Measurements from ENCODE around the gene GPS2. TPM values are rescaled to one million over a fixed set of nuclear protein-coding genes. Genes with fewer than 3 reads are reported as not detected.

The GPS2 gene
- total and polyA plus RNA-seq, 5 donors from 2014 or later, result 79.3 to 129 (median 103) TPM

GRCh38 chr17:7324438-7324779 is 9.2 kb upstream of the GPS2 start:
- H3K4me3 ChIP-seq (ENCODE audit: low read depth, low read length), result no peak overlapping the region
- no peak overlapping the region for H3K27ac ChIP-seq (ENCODE audit: insufficient read depth, low read length, poor library complexity, severe bottlenecking)
- H3K4me1 ChIP-seq (ENCODE audit: control insufficient read depth, insufficient read depth, low read length, poor library complexity, severe bottlenecking), result peaks cover 12% of the 10 kb centered on the region
- no peaks in the 10 kb centered on the region for H3K9me3 Mint-ChIP-seq
- peaks cover 11 to 24% (median 11%) of the 10 kb centered on the region in 4 donors for H3K4me1 Mint-ChIP-seq
- no peak overlapping the region for H3K27ac Mint-ChIP-seq
- DNase-seq (no peak), ATAC-seq (ENCODE audit: low read depth in 2 of 2) (no peak)
- peaks cover 9% of the 10 kb centered on the region for H3K36me3 Mint-ChIP-seq
- H3K36me3 ChIP-seq (ENCODE audit: control insufficient read depth, insufficient read depth, low read length), result peaks cover 41% of the 10 kb centered on the region
- H3K27me3 Mint-ChIP-seq, result peaks cover 2% of the 10 kb centered on the region
- peak overlapping the region in 2 of 4 donors; percentile 52 to 73 for H3K4me3 Mint-ChIP-seq
- H3K27me3 ChIP-seq (ENCODE audit: control insufficient read depth, insufficient read depth, low read length), result no peaks in the 10 kb centered on the region
- no peaks in the 10 kb centered on the region for H3K9me3 ChIP-seq (ENCODE audit: control insufficient read depth in 2 of 2, low read length in 2 of 2)

GRCh38 chr17:7323731-7324437 is 8.7 kb upstream of the GPS2 start:
- no peak overlapping the region for H3K27ac ChIP-seq (ENCODE audit: insufficient read depth, low read length, poor library complexity, severe bottlenecking)
- no peak overlapping the region for H3K4me3 ChIP-seq (ENCODE audit: low read depth, low read length)
- H3K9me3 Mint-ChIP-seq, result no peaks in the 10 kb centered on the region
- H3K36me3 ChIP-seq (ENCODE audit: control insufficient read depth, insufficient read depth, low read length), result peaks cover 43% of the 10 kb centered on the region
- H3K27me3 ChIP-seq (ENCODE audit: control insufficient read depth, insufficient read depth, low read length), result no peaks in the 10 kb centered on the region
- peaks cover 11% of the 10 kb centered on the region for H3K4me1 ChIP-seq (ENCODE audit: control insufficient read depth, insufficient read depth, low read length, poor library complexity, severe bottlenecking)
- peak overlapping the region in 2 of 4 donors; percentile 29 to 73 for H3K4me3 Mint-ChIP-seq
- no peaks in the 10 kb centered on the region for H3K9me3 ChIP-seq (ENCODE audit: control insufficient read depth in 2 of 2, low read length in 2 of 2)
- peaks cover 11 to 22% (median 11%) of the 10 kb centered on the region in 4 donors for H3K4me1 Mint-ChIP-seq
- H3K36me3 Mint-ChIP-seq, result peaks cover 9% of the 10 kb centered on the region
- no peak overlapping the region for H3K27ac Mint-ChIP-seq
- ATAC-seq (ENCODE audit: low read depth in 2 of 2) (peak; percentile 26 to 44), DNase-seq (peak; percentile 48 to 62 (median 54))
- no peaks in the 10 kb centered on the region for H3K27me3 Mint-ChIP-seq

- peaks cover 7% of the 10 kb centered on the region for H3K4me1 ChIP-seq (ENCODE audit: control insufficient read depth, insufficient read depth, low read length, poor library complexity, severe bottlenecking)
- Mint-ChIP-seq H3K27ac (no peak overlapping the region), H3K36me3 (peaks cover 13% of the 10 kb centered on the region), H3K4me1 (peaks cover 0 to 10% (median under 1%) of the 10 kb centered on the region in 4 donors), H3K9me3 (no peaks in the 10 kb centered on the region), H3K27me3 (no peaks in the 10 kb centered on the region), H3K4me3 (no peak overlapping the region)
- ATAC-seq (ENCODE audit: low read depth in 2 of 2), result no peak
- peaks cover 55% of the 10 kb centered on the region for H3K36me3 ChIP-seq (ENCODE audit: control insufficient read depth, insufficient read depth, low read length)
- H3K4me3 ChIP-seq (ENCODE audit: low read depth, low read length), result no peak overlapping the region
- no peaks in the 10 kb centered on the region for H3K9me3 ChIP-seq (ENCODE audit: control insufficient read depth in 2 of 2, low read length in 2 of 2)
- H3K27ac ChIP-seq (ENCODE audit: insufficient read depth, low read length, poor library complexity, severe bottlenecking), result no peak overlapping the region
- no peaks in the 10 kb centered on the region for H3K27me3 ChIP-seq (ENCODE audit: control insufficient read depth, insufficient read depth, low read length)
- no peak for DNase-seq
Measured at GRCh38 chr17:7322520-7323194, 7.5 kb upstream of the GPS2 start.

- no peaks in the 10 kb centered on the region for H3K9me3 ChIP-seq (ENCODE audit: control insufficient read depth in 2 of 2, low read length in 2 of 2)
- Mint-ChIP-seq H3K9me3 (no peaks in the 10 kb centered on the region), H3K27ac (no peak overlapping the region), H3K4me1 (peaks cover 0 to 9% (median 0%) of the 10 kb centered on the region in 4 donors), H3K4me3 (peak overlapping the region in 1 of 4 donors; percentile 67), H3K36me3 (peaks cover 10% of the 10 kb centered on the region), H3K27me3 (no peaks in the 10 kb centered on the region)
- no peak for ATAC-seq (ENCODE audit: low read depth in 2 of 2)
- no peaks in the 10 kb centered on the region for H3K27me3 ChIP-seq (ENCODE audit: control insufficient read depth, insufficient read depth, low read length)
- peaks cover 7% of the 10 kb centered on the region for H3K4me1 ChIP-seq (ENCODE audit: control insufficient read depth, insufficient read depth, low read length, poor library complexity, severe bottlenecking)
- H3K27ac ChIP-seq (ENCODE audit: insufficient read depth, low read length, poor library complexity, severe bottlenecking), result no peak overlapping the region
- H3K36me3 ChIP-seq (ENCODE audit: control insufficient read depth, insufficient read depth, low read length), result peaks cover 56% of the 10 kb centered on the region
- no peak for DNase-seq
- no peak overlapping the region for H3K4me3 ChIP-seq (ENCODE audit: low read depth, low read length)
Measured at GRCh38 chr17:7321466-7321865, 6.3 kb upstream of the GPS2 start.

- H3K4me3 ChIP-seq (ENCODE audit: low read depth, low read length), result no peak overlapping the region
- Mint-ChIP-seq H3K4me1 (peaks cover 0 to 26% (median 8%) of the 10 kb centered on the region in 4 donors), H3K27me3 (no peaks in the 10 kb centered on the region), H3K4me3 (peak overlapping the region in 3 of 4 donors; percentile 24 to 86 (median 69)), H3K36me3 (peaks cover 14% of the 10 kb centered on the region), H3K27ac (peak overlapping the region in 1 of 3 donors; percentile 25), H3K9me3 (no peaks in the 10 kb centered on the region)
- ATAC-seq (ENCODE audit: low read depth in 2 of 2), result no peak
- no peaks in the 10 kb centered on the region for H3K9me3 ChIP-seq (ENCODE audit: control insufficient read depth in 2 of 2, low read length in 2 of 2)
- H3K4me1 ChIP-seq (ENCODE audit: control insufficient read depth, insufficient read depth, low read length, poor library complexity, severe bottlenecking), result peaks cover 22% of the 10 kb centered on the region
- DNase-seq, result no peak
- peaks cover 56% of the 10 kb centered on the region for H3K36me3 ChIP-seq (ENCODE audit: control insufficient read depth, insufficient read depth, low read length)
- H3K27ac ChIP-seq (ENCODE audit: insufficient read depth, low read length, poor library complexity, severe bottlenecking), result no peak overlapping the region
- no peaks in the 10 kb centered on the region for H3K27me3 ChIP-seq (ENCODE audit: control insufficient read depth, insufficient read depth, low read length)
Measured at GRCh38 chr17:7318121-7318860, 3.1 kb upstream of the GPS2 start.

GRCh38 chr17:7317161-7317803 is 2.1 kb upstream of the GPS2 start:
- peaks cover 0 to 36% (median 12%) of the 10 kb centered on the region in 4 donors for H3K4me1 Mint-ChIP-seq
- H3K4me3 Mint-ChIP-seq, result peak overlapping the region; percentile 58 to 86 (median 68)
- ATAC-seq (ENCODE audit: low read depth in 2 of 2), result no peak
- Histone ChIP-seq H3K36me3 (ENCODE audit: control insufficient read depth, insufficient read depth, low read length) (peaks cover 57% of the 10 kb centered on the region), H3K4me1 (ENCODE audit: control insufficient read depth, insufficient read depth, low read length, poor library complexity, severe bottlenecking) (peaks cover 31% of the 10 kb centered on the region), H3K27ac (ENCODE audit: insufficient read depth, low read length, poor library complexity, severe bottlenecking) (no peak overlapping the region), H3K4me3 (ENCODE audit: low read depth, low read length) (no peak overlapping the region), H3K27me3 (ENCODE audit: control insufficient read depth, insufficient read depth, low read length) (no peaks in the 10 kb centered on the region), H3K9me3 (ENCODE audit: control insufficient read depth in 2 of 2, low read length in 2 of 2) (no peaks in the 10 kb centered on the region)
- DNase-seq, result no peak
- no peaks in the 10 kb centered on the region for H3K9me3 Mint-ChIP-seq
- peaks cover 23% of the 10 kb centered on the region for H3K36me3 Mint-ChIP-seq
- H3K27ac Mint-ChIP-seq, result peak overlapping the region in 1 of 3 donors; percentile 51
- no peaks in the 10 kb centered on the region for H3K27me3 Mint-ChIP-seq

- no peak for ATAC-seq (ENCODE audit: low read depth in 2 of 2)
- Mint-ChIP-seq H3K27ac (peak overlapping the region; percentile 93 to 96 (median 95)), H3K36me3 (peaks cover 27% of the 10 kb centered on the region)
Measured at GRCh38 chr17:7315570-7316235, 543 bp upstream of the GPS2 start.

More at GRCh38 chr17:7315570-7316235, 543 bp upstream of the GPS2 start:
- H3K27ac ChIP-seq (ENCODE audit: insufficient read depth, low read length, poor library complexity, severe bottlenecking), result peak overlapping the region; percentile 88
- peak overlapping the region; percentile 91 to 99 (median 94) for H3K4me3 Mint-ChIP-seq
- no peaks in the 10 kb centered on the region for H3K27me3 ChIP-seq (ENCODE audit: control insufficient read depth, insufficient read depth, low read length)
- H3K36me3 ChIP-seq (ENCODE audit: control insufficient read depth, insufficient read depth, low read length), result peaks cover 56% of the 10 kb centered on the region
- no peaks in the 10 kb centered on the region for H3K9me3 ChIP-seq (ENCODE audit: control insufficient read depth in 2 of 2, low read length in 2 of 2)
- H3K27me3 Mint-ChIP-seq, result no peaks in the 10 kb centered on the region
- H3K4me3 ChIP-seq (ENCODE audit: low read depth, low read length), result peak overlapping the region; percentile 54
- H3K9me3 Mint-ChIP-seq, result no peaks in the 10 kb centered on the region
- peaks cover 1 to 50% (median 16%) of the 10 kb centered on the region in 4 donors for H3K4me1 Mint-ChIP-seq
- peaks cover 41% of the 10 kb centered on the region for H3K4me1 ChIP-seq (ENCODE audit: control insufficient read depth, insufficient read depth, low read length, poor library complexity, severe bottlenecking)
- no peak for DNase-seq
